HTR-8/SVneo (cell line): Measurements from ENCODE around the gene SWAP70.

Experiments
- DNase-seq: peaks from one replicate; pipeline ENCODE4 v3.0.0; 2011; ENCODE audit warnings: low spot score, mixed read lengths; ENCODE audit not compliant: insufficient read length
- FAIRE-seq: peaks from 2 replicates; lab custom pipeline; 2011; peaks lifted over from hg19 to GRCh38; lab: Jason Lieb, UNC

SWAP70 gene

GRCh38 chr11:9799886-9800285, 136.0 kb downstream of the SWAP70 start:
- no peak for FAIRE-seq
- DNase-seq = no peak

- FAIRE-seq (no peak), DNase-seq (no peak)
Observed at GRCh38 chr11:9802291-9802861, 138.5 kb downstream of the SWAP70 start.
